GM23248 (cell line): ENCODE results near the gene PARD3B. TPM values are rescaled to one million over a fixed set of nuclear protein-coding genes. Genes with fewer than 3 reads are reported as not detected.
"Not testable (repeated sequence)": the region's sequence is repeated elsewhere in the genome, so short reads cannot be mapped to it uniquely, and the experiment has no call there.

Source experiments
- DNase-seq: peaks from one replicate; pipeline ENCODE4 v3.0.0-alpha.2; 2015
- H2AFZ ChIP-seq: fragments of 200-600 bp; sonication (generic); 2 replicates; pipeline ENCODE4 v1.6.1; 2016; ENCODE audit warnings: antibody characterized with exemption
- H3F3A ChIP-seq: fragments of 200-600 bp; sonication (generic); 2 replicates; pipeline ENCODE4 v1.6.1; 2016; ENCODE audit warnings: mild to moderate bottlenecking, antibody characterized with exemption, mixed run types; ENCODE audit not compliant: insufficient read depth
- H3K27ac ChIP-seq: fragments of 200-600 bp; sonication (generic); 2 replicates; pipeline ENCODE4 v1.5.1; 2016; ENCODE audit warnings: mild to moderate bottlenecking
- H3K27me3 ChIP-seq: fragments of 200-600 bp; sonication (generic); replicated peaks from 2 replicates; pipeline ENCODE4 v1.6.1; 2016; ENCODE audit warnings: mild to moderate bottlenecking; ENCODE audit not compliant: insufficient read depth
- H3K36me3 ChIP-seq: fragments of 200-600 bp; sonication (generic); 2 replicates; pipeline ENCODE4 v1.6.1; 2016; ENCODE audit warnings: low read depth, mild to moderate bottlenecking
- H3K4me1 ChIP-seq: fragments of 200-600 bp; sonication (generic); 2 replicates; pipeline ENCODE4 v1.6.1; 2016; ENCODE audit warnings: mild to moderate bottlenecking; ENCODE audit not compliant: insufficient read depth
- H3K4me2 ChIP-seq: fragments of 200-600 bp; sonication (generic); one replicate; pipeline ENCODE4 v1.6.1; 2016; ENCODE audit warnings: mild to moderate bottlenecking; ENCODE audit not compliant: unreplicated experiment
- H3K4me3 ChIP-seq: fragments of 200-600 bp; sonication (generic); 2 replicates; pipeline ENCODE4 v1.5.1; 2016; ENCODE audit warnings: mild to moderate bottlenecking
- H3K79me2 ChIP-seq: fragments of 200-600 bp; sonication (generic); 2 replicates; pipeline ENCODE4 v1.6.1; 2016; ENCODE audit warnings: mild to moderate bottlenecking; ENCODE audit not compliant: insufficient read depth
- H3K9ac ChIP-seq: fragments of 200-600 bp; sonication (generic); 2 replicates; pipeline ENCODE4 v1.6.1; 2016; ENCODE audit warnings: mild to moderate bottlenecking
- H3K9me2 ChIP-seq: fragments of 200-600 bp; sonication (generic); 2 replicates; pipeline ENCODE4 v1.6.1; 2016; ENCODE audit warnings: mixed run types, mild to moderate bottlenecking, moderate library complexity; ENCODE audit not compliant: insufficient read depth
- H3K9me3 ChIP-seq: fragments of 200-600 bp; sonication (generic); one replicate; pipeline ENCODE4 v1.6.1; 2017; ENCODE audit warnings: low read depth
- H4K20me1 ChIP-seq: fragments of 200-600 bp; sonication (generic); 2 replicates; pipeline ENCODE4 v1.6.0; 2016; ENCODE audit not compliant: insufficient read depth
- EZH2 ChIP-seq: fragments of 200-600 bp; sonication (generic); IDR thresholded peaks from 2 replicates; pipeline ENCODE4 v1.6.1; 2018; ENCODE audit warnings: antibody characterized with exemption, mild to moderate bottlenecking; ENCODE audit not compliant: insufficient read depth, poor library complexity, severe bottlenecking
- EZH2phosphoT487 ChIP-seq: fragments of 200-600 bp; sonication (generic); IDR thresholded peaks from 2 replicates; pipeline ENCODE4 v1.6.1; 2018; ENCODE audit warnings: antibody characterized with exemption, moderate library complexity, mild to moderate bottlenecking, low read depth; ENCODE audit not compliant: insufficient read depth
- WGBS, 2 experiments: methylation state at CpG; one replicate each; pipeline ENCODE4 v1.1.6; 2015 to 2017; ENCODE audit warnings: low lambda C conversion rate in 2 of 2, low coverage in 1 of 2; ENCODE audit errors: missing lambda C conversion rate in 2 of 2; 5-methylcytosine and 5-hydroxymethylcytosine counted together
- in situ Hi-C: fragments of 300-500 bp; cut with MboI; formaldehyde crosslinking; loops from 2 replicates; pipeline ENCODE4 v1.15.0; 2020
- polyA plus RNA-seq: library from polyadenylated mRNA; unstranded; fragments of >200 nt; fragmentation: Nextera tagmentation; extraction: Ambion mirVana; gene quantifications from 2 replicates; pipeline ENCODE4 v1.2.1, GENCODE V29; 2016
- total RNA-seq: library from RNA; depleted of rRNA; stranded (reverse); fragments of >200 nt; shearing (Covaris generic); gene quantifications from 2 replicates; pipeline ENCODE4 v1.2.3, GENCODE V29; 2014

Gene PARD3B
- total and polyA plus RNA-seq, 2 experiments from 2014 or later, result 2.5 to 6.9 TPM

DNA sequence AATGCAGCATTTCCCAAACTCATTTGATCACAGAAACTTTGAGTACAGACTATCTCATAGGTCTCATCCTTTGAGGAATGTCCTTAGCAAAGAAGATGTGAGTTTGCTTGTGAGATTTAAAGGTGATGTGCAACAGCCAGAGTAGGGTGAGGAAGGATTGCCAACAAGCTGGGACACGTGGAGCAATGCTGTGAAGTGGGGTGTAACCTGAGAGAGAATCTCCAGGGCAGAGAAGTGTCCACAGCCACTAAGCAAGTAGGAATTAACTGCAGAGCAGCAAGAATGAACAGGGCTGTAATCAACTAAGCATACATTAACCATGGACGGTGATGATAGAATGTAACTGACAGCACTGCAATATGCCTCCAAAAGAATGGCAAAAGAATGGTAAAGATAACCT, 667.1 kb downstream of the PARD3B start:
- no peaks in the 10 kb centered on the region for H3K27me3 ChIP-seq
- no peaks in the 10 kb centered on the region for H3K36me3 ChIP-seq
- DNase-seq, result no peak
- no peak overlapping the region for H3K27ac ChIP-seq
- in situ Hi-C loops, result no loop called here
- H3F3A ChIP-seq, result no peaks in the 10 kb centered on the region
- 25 to 26% methylated on average over 2 of the region's 2 CpGs for WGBS, 2 experiments
- H3K4me1 ChIP-seq, result no peaks in the 10 kb centered on the region
- H4K20me1 ChIP-seq, result no peaks in the 10 kb centered on the region
- no peak for TF ChIP-seq EZH2phosphoT487
- TF ChIP-seq EZH2, result no peak
- H3K4me3 ChIP-seq, result no peak overlapping the region
- H3K9me3 ChIP-seq, result no peaks in the 10 kb centered on the region
- H3K9me2 ChIP-seq, result no peaks in the 10 kb centered on the region
- no peak overlapping the region for H2AFZ ChIP-seq
- no peak overlapping the region for H3K9ac ChIP-seq
- no peak overlapping the region for H3K4me2 ChIP-seq
- H3K79me2 ChIP-seq, result no peaks in the 10 kb centered on the region

GRCh38 chr2:205216092-205216491, 670.8 kb downstream of the PARD3B start:
- 72 to 74% methylated on average over 5 of the region's 5 CpGs for WGBS, 2 experiments
- H3K9me2 ChIP-seq, result no peaks in the 10 kb centered on the region
- no peaks in the 10 kb centered on the region for H3K9me3 ChIP-seq
- peaks cover 7% of the 10 kb centered on the region for H3K4me1 ChIP-seq
- no peak for DNase-seq
- no peak for TF ChIP-seq EZH2phosphoT487
- TF ChIP-seq EZH2, result no peak
- no peaks in the 10 kb centered on the region for H3K36me3 ChIP-seq
- H3K4me3 ChIP-seq, result no peak overlapping the region
- no peaks in the 10 kb centered on the region for H3K27me3 ChIP-seq
- H3K27ac ChIP-seq, result no peak overlapping the region
- in situ Hi-C loops, result no loop called here
- H2AFZ ChIP-seq, result no peak overlapping the region
- H3K4me2 ChIP-seq, result no peak overlapping the region
- H3F3A ChIP-seq, result no peaks in the 10 kb centered on the region
- H3K79me2 ChIP-seq, result no peaks in the 10 kb centered on the region
- H4K20me1 ChIP-seq, result no peaks in the 10 kb centered on the region
- H3K9ac ChIP-seq, result no peak overlapping the region

GRCh38 chr2:205216580-205216979, 671.3 kb downstream of the PARD3B start:
- no peak overlapping the region for H3K4me2 ChIP-seq
- no peak overlapping the region for H2AFZ ChIP-seq
- no peaks in the 10 kb centered on the region for H3K27me3 ChIP-seq
- H3K79me2 ChIP-seq, result no peaks in the 10 kb centered on the region
- no peak overlapping the region for H3K4me3 ChIP-seq
- peaks cover 7% of the 10 kb centered on the region for H3K4me1 ChIP-seq
- DNase-seq, result no peak
- 69 to 71% methylated on average over 5 of the region's 5 CpGs for WGBS, 2 experiments
- TF ChIP-seq EZH2, result no peak
- no peaks in the 10 kb centered on the region for H3K9me3 ChIP-seq
- H3K36me3 ChIP-seq, result no peaks in the 10 kb centered on the region
- no peaks in the 10 kb centered on the region for H3K9me2 ChIP-seq
- in situ Hi-C loops, result no loop called here
- H3K9ac ChIP-seq, result no peak overlapping the region
- H4K20me1 ChIP-seq, result no peaks in the 10 kb centered on the region
- no peak overlapping the region for H3K27ac ChIP-seq
- H3F3A ChIP-seq, result no peaks in the 10 kb centered on the region

DNA sequence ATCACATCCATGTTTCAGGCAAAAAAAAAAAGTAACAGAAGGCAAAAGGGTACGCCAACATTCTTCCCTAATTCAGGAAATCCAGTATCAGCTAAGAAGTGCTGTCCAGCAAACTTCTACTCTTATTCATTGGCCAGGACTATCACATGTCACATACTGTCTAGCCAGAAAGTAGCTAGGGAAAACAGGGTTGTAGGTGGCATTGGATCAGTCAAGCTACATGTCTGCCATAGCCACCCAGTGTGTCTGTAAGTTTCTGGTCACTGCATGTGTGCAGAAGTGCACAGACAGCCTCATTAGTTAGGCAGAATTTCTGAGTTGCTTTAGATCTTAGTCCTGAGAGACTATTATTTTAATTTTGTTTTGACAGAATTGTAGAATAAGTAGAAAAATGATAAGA, 671.7 kb downstream of the PARD3B start:
- in situ Hi-C loops, result no loop called here
- no peak for TF ChIP-seq EZH2phosphoT487
- TF ChIP-seq EZH2, result no peak
- WGBS, 2 experiments, result 96% methylated on average over 1 of the region's 1 CpG

GRCh38 chr2:205218056-205218455, 672.8 kb downstream of the PARD3B start:
- no peak overlapping the region for H3K27ac ChIP-seq
- in situ Hi-C loops, result no loop called here
- no peak overlapping the region for H3K4me3 ChIP-seq
- no peaks in the 10 kb centered on the region for H3K9me2 ChIP-seq
- H3K9me3 ChIP-seq, result no peaks in the 10 kb centered on the region
- H3K27me3 ChIP-seq, result no peaks in the 10 kb centered on the region
- H3K36me3 ChIP-seq, result no peaks in the 10 kb centered on the region
- no peaks in the 10 kb centered on the region for H3F3A ChIP-seq
- WGBS, 2 experiments, result 40% methylated on average over 3 of the region's 3 CpGs
- no peak overlapping the region for H3K9ac ChIP-seq
- H4K20me1 ChIP-seq, result no peaks in the 10 kb centered on the region
- TF ChIP-seq EZH2phosphoT487 (no peak), EZH2 (no peak)
- no peak overlapping the region for H2AFZ ChIP-seq
- peak; percentile 50 for DNase-seq
- no peaks in the 10 kb centered on the region for H3K79me2 ChIP-seq
- peaks cover 7% of the 10 kb centered on the region for H3K4me1 ChIP-seq
- no peak overlapping the region for H3K4me2 ChIP-seq

More for the DNA sequence above, 671.7 kb downstream of the PARD3B start:
- no peaks in the 10 kb centered on the region for H3K36me3 ChIP-seq
- no peak overlapping the region for H3K27ac ChIP-seq
- no peaks in the 10 kb centered on the region for H3K79me2 ChIP-seq
- no peak overlapping the region for H3K4me3 ChIP-seq
- H2AFZ ChIP-seq, result no peak overlapping the region
- no peak overlapping the region for H3K9ac ChIP-seq
- H3K9me3 ChIP-seq, result no peaks in the 10 kb centered on the region
- no peak overlapping the region for H3K4me2 ChIP-seq
- DNase-seq, result no peak
- no peaks in the 10 kb centered on the region for H3K27me3 ChIP-seq
- no peaks in the 10 kb centered on the region for H4K20me1 ChIP-seq
- no peaks in the 10 kb centered on the region for H3F3A ChIP-seq
- H3K4me1 ChIP-seq, result peaks cover 7% of the 10 kb centered on the region
- no peaks in the 10 kb centered on the region for H3K9me2 ChIP-seq

DNA sequence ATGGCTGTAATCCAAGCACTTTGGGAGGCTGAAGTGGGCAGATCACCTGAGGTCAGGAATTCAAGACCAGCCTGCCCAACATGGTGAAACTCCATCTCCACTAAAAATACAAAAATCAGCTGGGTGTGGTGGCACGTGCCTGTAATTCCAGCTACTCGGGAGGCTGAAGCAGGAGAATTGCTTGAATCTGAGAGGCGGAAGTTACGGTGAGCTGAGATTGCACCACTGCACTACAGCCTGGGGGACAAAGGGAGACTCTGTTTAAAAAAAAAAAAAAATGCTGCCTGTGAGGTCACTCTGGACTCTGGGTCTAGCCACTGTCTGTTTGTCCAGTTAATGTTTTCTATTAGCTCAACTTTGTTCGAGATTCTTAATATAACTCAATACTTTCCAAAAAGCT, 673.5 kb downstream of the PARD3B start:
- H3K9me2 ChIP-seq, H3K4me1 ChIP-seq, H3K9me3 ChIP-seq, H3F3A ChIP-seq, H3K27ac ChIP-seq, DNase-seq, H3K4me3 ChIP-seq, in situ Hi-C loops, H3K9ac ChIP-seq, H3K36me3 ChIP-seq, H3K79me2 ChIP-seq, H3K27me3 ChIP-seq, H3K4me2 ChIP-seq, H2AFZ ChIP-seq, H4K20me1 ChIP-seq: not testable (repeated sequence)
- 92 to 100% methylated on average over 5 of the region's 5 CpGs for WGBS, 2 experiments
